HEK293T (cell line): ENCODE measurements around the gene ZFHX2.

Experiments used
- CTCF ChIA-PET: fragments of 350-600 bp; formaldehyde crosslinking; extraction: SDS; loops from one replicate; lab custom pipeline; 2021; ENCODE audit warnings: antibody characterized with exemption, inconsistent platforms; lab: Yijun Ruan, JAX
- POLR2A ChIA-PET: fragments of 350-600 bp; formaldehyde crosslinking; extraction: SDS; loops from one replicate; lab custom pipeline; 2020; ENCODE audit warnings: antibody characterized with exemption, inconsistent platforms; lab: Yijun Ruan, JAX
- DNase-seq: peaks from one replicate; pipeline ENCODE4 v3.0.0; 2012; ENCODE audit warnings: mixed read lengths; ENCODE audit errors: extremely low spot score
- ARNT ChIP-seq: fragments of 450-650 bp; IDR thresholded peaks from 2 replicates; pipeline ENCODE4 v1.6.1; 2017; ENCODE audit warnings: mild to moderate bottlenecking
- BHLHE40 ChIP-seq: fragments of 450-650 bp; IDR thresholded peaks from 2 replicates; pipeline ENCODE4 v1.6.1; 2016; ENCODE audit warnings: mild to moderate bottlenecking, moderate library complexity, borderline replicate concordance
- CTBP1 ChIP-seq: fragments of 450-650 bp; IDR thresholded peaks from 2 replicates; pipeline ENCODE4 v1.6.1; 2016; ENCODE audit warnings: borderline replicate concordance
- ELF4 ChIP-seq: fragments of 450-650 bp; IDR thresholded peaks from 2 replicates; pipeline ENCODE4 v1.6.1; 2017; ENCODE audit warnings: antibody characterized with exemption
- FOXA1 ChIP-seq: fragments of 450-650 bp; IDR thresholded peaks from 2 replicates; pipeline ENCODE4 v1.6.1; 2016; ENCODE audit warnings: mild to moderate bottlenecking
- FOXK2 ChIP-seq: fragments of 450-650 bp; IDR thresholded peaks from 2 replicates; pipeline ENCODE4 v1.6.1; 2016; ENCODE audit warnings: mild to moderate bottlenecking
- FOXM1 ChIP-seq: fragments of 450-650 bp; IDR thresholded peaks from 2 replicates; pipeline ENCODE4 v1.6.1; 2017; ENCODE audit warnings: mild to moderate bottlenecking, borderline replicate concordance
- HDGF ChIP-seq: fragments of 450-650 bp; IDR thresholded peaks from 2 replicates; pipeline ENCODE4 v1.6.1; 2017; ENCODE audit warnings: antibody characterized with exemption, borderline replicate concordance
- L3MBTL2 ChIP-seq: fragments of 450-650 bp; conservative IDR thresholded peaks from 2 replicates; pipeline ENCODE4 v1.6.1; 2016; ENCODE audit warnings: mild to moderate bottlenecking
- LEF1 ChIP-seq: fragments of 450-650 bp; IDR thresholded peaks from 2 replicates; pipeline ENCODE4 v1.6.1; 2017; ENCODE audit warnings: mild to moderate bottlenecking, borderline replicate concordance
- NFRKB ChIP-seq: fragments of 450-650 bp; IDR thresholded peaks from 2 replicates; pipeline ENCODE4 v1.6.1; 2016; ENCODE audit warnings: mild to moderate bottlenecking, moderate library complexity
- PKNOX1 ChIP-seq: fragments of 450-650 bp; IDR thresholded peaks from 2 replicates; pipeline ENCODE4 v1.6.1; 2016
- SP1 ChIP-seq: fragments of 450-650 bp; IDR thresholded peaks from 2 replicates; pipeline ENCODE4 v1.6.1; 2017
- SUZ12 ChIP-seq: fragments of 450-650 bp; IDR thresholded peaks from 2 replicates; pipeline ENCODE4 v1.6.1; 2016; ENCODE audit warnings: mild to moderate bottlenecking
- TARDBP ChIP-seq: fragments of 450-650 bp; IDR thresholded peaks from 2 replicates; pipeline ENCODE4 v1.6.1; 2016
- ZNF384 ChIP-seq: fragments of 450-650 bp; IDR thresholded peaks from 2 replicates; pipeline ENCODE4 v1.6.1; 2016

ZFHX2 gene

DNA sequence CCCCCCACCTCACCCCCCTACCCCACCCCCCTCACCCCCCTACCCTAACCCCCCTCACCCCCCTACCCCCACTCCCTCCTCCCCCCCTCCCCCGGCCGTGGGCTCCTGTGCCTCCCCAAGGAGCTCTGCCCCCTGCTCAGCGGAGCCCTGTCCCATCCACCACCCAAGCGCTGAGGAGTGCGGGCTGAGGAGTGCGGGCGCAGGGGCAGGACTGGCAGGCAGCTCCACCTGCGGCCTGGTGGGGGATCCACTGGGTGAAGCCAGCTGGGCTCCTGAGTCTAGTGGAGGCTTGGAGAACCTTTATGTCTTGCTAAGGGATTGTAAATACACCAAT, 29.4 kb upstream of the ZFHX2 start:
- no peak for TF ChIP-seq ELF4
- TF ChIP-seq SUZ12, result no peak
- TF ChIP-seq BHLHE40, result no peak
- TF ChIP-seq PKNOX1, result no peak
- no peak for TF ChIP-seq FOXA1
- no peak for TF ChIP-seq TARDBP
- TF ChIP-seq L3MBTL2, result no peak
- no peak for TF ChIP-seq FOXK2
- no peak for TF ChIP-seq CTBP1
- TF ChIP-seq HDGF, result no peak
- no peak for TF ChIP-seq SP1
- no peak for TF ChIP-seq NFRKB
- no peak for TF ChIP-seq FOXM1
- CTCF ChIA-PET, result interaction anchor here (0.7 kb wide), 1 partner anchor 9 kb away, joined by 3 read pairs; no protein-coding TSS in a partner anchor
- POLR2A ChIA-PET, result interaction anchor here (0.7 kb wide), 1 partner anchor 14 kb away, joined by 3 read pairs; the partner anchor contains the start of gene AP1G2
- DNase-seq, result no peak

DNA sequence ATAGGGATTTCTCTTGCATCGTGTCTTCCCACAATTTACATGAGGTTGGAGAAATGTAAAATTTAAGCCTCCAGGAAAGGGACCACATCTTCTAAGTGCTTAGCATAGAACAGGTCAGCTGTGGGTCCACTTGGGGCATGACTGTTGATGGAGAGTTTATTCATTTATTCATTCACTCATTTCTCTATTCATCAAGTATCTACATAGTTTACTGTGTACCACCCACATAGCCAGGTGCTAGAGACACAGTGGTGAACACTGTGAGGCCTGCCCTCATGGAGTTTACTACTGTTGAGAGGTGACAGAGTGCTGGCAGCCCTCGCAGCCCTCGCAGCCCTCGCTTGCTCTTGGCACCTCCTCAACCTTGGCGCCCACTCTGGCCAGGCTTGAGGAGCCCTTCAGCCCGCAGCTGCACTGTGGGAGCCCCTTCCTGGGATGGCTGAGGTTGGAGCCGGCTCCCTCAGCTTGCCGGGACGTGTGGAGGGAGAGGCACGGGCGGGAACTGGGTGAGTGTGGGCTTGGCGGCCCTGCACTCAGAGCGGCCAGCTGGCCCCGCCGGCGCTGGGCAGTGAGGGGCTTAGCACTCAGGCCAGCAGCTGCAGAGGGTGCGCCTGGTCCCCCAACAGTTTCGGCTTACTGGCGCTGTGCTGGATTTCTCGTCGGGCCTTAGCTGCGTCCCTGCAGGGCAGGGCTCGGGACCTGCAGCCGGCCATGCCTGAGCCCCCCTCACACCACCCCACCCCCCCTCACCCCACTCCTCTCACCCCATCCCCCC, 28.8 kb upstream of the ZFHX2 start:
- no peak for DNase-seq
- ChIA-PET POLR2A (interaction anchor here (0.7 kb wide), 1 partner anchor 13 kb away, joined by 3 read pairs; the partner anchor contains the start of gene AP1G2), CTCF (interaction anchor here (0.7 to 1.0 kb wide), 2 partner anchors 9 to 11 kb away, joined by 3 read pairs; no protein-coding TSS in a partner anchor)
- TF ChIP-seq SUZ12 (no peak), BHLHE40 (no peak), LEF1 (no peak), HDGF (no peak), L3MBTL2 (no peak), PKNOX1 (no peak), ZNF384 (no peak), ARNT (no peak), FOXK2 (no peak), ELF4 (no peak), SP1 (no peak), NFRKB (no peak), FOXM1 (no peak), CTBP1 (no peak), FOXA1 (no peak), TARDBP (no peak)

DNA sequence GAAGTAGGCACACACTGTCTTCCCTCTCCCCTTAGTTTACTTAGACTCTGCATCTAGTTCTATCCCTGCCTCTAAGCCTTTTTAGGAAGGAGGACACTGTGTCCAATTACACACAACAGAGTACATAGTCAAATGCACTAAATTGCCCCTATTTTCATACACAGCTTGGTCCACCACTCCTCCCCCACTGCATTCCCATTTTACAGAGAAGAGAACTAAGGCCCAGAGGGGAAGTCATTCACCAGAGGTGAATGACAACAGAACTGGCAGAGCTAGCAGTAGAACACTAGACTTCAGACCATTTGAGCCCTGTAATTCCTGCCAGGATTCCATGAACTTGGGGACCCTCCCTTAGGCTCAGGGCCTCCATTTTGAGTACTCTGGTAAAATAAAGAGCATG, 28.2 kb upstream of the ZFHX2 start:
- POLR2A ChIA-PET, result no interaction called here

DNA sequence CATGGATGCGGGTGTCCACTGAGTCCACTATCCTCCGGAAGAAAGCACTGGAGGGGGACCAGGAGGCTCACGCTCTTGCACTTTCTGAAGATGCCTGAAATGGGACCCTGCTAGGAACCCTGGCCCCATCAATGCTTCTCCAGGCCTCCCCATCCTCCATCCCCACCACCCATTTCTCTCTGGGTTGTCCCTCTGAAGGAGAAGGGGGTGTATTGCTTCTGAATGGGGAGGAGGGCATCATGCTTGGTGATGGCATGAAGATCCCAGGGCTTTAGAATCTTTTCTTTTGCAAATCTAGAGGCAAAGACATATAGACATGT, 27.7 kb upstream of the ZFHX2 start:
- CTCF ChIA-PET, result interaction anchor here (1.0 kb wide), 2 partner anchors 10 kb away, joined by 3 read pairs; no protein-coding TSS in a partner anchor
- POLR2A ChIA-PET, result no interaction called here
- TF ChIP-seq ZNF384 (no peak), NFRKB (no peak), LEF1 (no peak), FOXA1 (no peak), L3MBTL2 (no peak), CTBP1 (no peak), HDGF (no peak), ARNT (no peak), FOXM1 (no peak), FOXK2 (no peak), PKNOX1 (no peak)
- DNase-seq, result no peak

More for the DNA sequence above, 28.2 kb upstream of the ZFHX2 start:
- TF ChIP-seq SUZ12 (no peak), CTBP1 (no peak), PKNOX1 (no peak), BHLHE40 (no peak)
- no peak for DNase-seq
- CTCF ChIA-PET, result interaction anchor here (1.0 kb wide), 1 partner anchor 10 kb away, joined by 3 read pairs; no protein-coding TSS in a partner anchor

GRCh38 chr14:23578560-23579310, 27.2 kb upstream of the ZFHX2 start, which contains the start of gene JPH4:
Gene JPH4 (minus strand): TSS chr14:23578790. CDS start chr14:23577453, 1,337 bp downstream.
- DNase-seq, result no peak
- ChIA-PET CTCF (interaction anchor here (1.0 kb wide), 1 partner anchor 10 kb away, joined by 3 read pairs; no protein-coding TSS in a partner anchor), POLR2A (no interaction called here)

More at GRCh38 chr14:23578560-23579310, 27.2 kb upstream of the ZFHX2 start, which contains the start of gene JPH4:
- no peak for TF ChIP-seq BHLHE40
- no peak for TF ChIP-seq HDGF
- TF ChIP-seq PKNOX1, result no peak
- TF ChIP-seq CTBP1, result no peak
- TF ChIP-seq ZNF384, result no peak
- no peak for TF ChIP-seq FOXA1
- TF ChIP-seq SP1, result no peak
- no peak for TF ChIP-seq TARDBP
- TF ChIP-seq FOXK2, result no peak
- TF ChIP-seq ELF4, result no peak
- TF ChIP-seq ARNT, result no peak
- no peak for TF ChIP-seq SUZ12
- TF ChIP-seq FOXM1, result no peak
- no peak for TF ChIP-seq NFRKB
- no peak for TF ChIP-seq L3MBTL2
- no peak for TF ChIP-seq LEF1
